AG10803 (cell line): ENCODE results near the gene SLC26A9.

ENCODE experiments used
- DNase-seq: peaks from one replicate; pipeline ENCODE4 v3.0.0; 2010; ENCODE audit warnings: low read depth
- H3K4me3 ChIP-seq: 2 replicates; pipeline ENCODE4 v1.5.1; 2011; ENCODE audit warnings: mild to moderate bottlenecking, low read length, control low read depth
- TF ChIP-seq, protein P1 (sequence below): conservative IDR thresholded peaks from 2 replicates; pipeline ENCODE4 v1.5.1; 2011; ENCODE audit warnings: mild to moderate bottlenecking, low read length, control low read depth, inconsistent platforms

The SLC26A9 gene

GRCh38 chr1:205927676-205928075 lies 15.6 kb downstream of the SLC26A9 start:
- TF ChIP-seq, protein P1, sequence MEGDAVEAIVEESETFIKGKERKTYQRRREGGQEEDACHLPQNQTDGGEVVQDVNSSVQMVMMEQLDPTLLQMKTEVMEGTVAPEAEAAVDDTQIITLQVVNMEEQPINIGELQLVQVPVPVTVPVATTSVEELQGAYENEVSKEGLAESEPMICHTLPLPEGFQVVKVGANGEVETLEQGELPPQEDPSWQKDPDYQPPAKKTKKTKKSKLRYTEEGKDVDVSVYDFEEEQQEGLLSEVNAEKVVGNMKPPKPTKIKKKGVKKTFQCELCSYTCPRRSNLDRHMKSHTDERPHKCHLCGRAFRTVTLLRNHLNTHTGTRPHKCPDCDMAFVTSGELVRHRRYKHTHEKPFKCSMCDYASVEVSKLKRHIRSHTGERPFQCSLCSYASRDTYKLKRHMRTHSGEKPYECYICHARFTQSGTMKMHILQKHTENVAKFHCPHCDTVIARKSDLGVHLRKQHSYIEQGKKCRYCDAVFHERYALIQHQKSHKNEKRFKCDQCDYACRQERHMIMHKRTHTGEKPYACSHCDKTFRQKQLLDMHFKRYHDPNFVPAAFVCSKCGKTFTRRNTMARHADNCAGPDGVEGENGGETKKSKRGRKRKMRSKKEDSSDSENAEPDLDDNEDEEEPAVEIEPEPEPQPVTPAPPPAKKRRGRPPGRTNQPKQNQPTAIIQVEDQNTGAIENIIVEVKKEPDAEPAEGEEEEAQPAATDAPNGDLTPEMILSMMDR, result no peak
- no peak overlapping the region for H3K4me3 ChIP-seq
- DNase-seq, result no peak

DNA sequence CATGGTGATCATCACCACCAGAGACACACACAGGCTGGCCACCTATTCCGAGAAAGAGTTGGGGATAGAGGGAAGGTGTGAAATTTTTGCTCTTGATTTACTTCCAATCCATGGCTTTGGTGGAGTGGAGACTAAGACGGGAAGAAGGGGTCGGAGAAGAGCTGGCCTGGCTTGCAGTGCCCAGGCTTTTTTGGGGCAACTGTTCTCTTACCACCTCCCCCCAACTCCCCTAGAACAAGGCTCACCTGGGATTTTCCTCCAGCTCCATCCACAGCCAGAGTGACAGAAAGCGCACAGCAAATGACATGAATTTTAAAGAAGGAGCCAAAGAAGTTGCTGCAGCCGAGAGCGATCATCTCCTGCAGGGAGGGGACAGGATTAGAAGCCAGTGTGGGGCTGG lies 16.0 kb downstream of the SLC26A9 start:
- TF ChIP-seq, protein P1, result no peak

GRCh38 chr1:205926636-205927035 lies 16.6 kb downstream of the SLC26A9 start:
- no peak overlapping the region for H3K4me3 ChIP-seq
- no peak for DNase-seq
- TF ChIP-seq, protein P1, result no peak

More for the DNA sequence above, 16.0 kb downstream of the SLC26A9 start:
- no peak for DNase-seq
- H3K4me3 ChIP-seq, result no peak overlapping the region

- no peak for DNase-seq
- TF ChIP-seq, protein P1, result no peak
Observed at GRCh38 chr1:205926213-205926612, 17.0 kb downstream of the SLC26A9 start.

GRCh38 chr1:205925736-205926135 lies 17.5 kb downstream of the SLC26A9 start:
- TF ChIP-seq, protein P1, result no peak
- DNase-seq, result peak; percentile 91
- H3K4me3 ChIP-seq, result no peak overlapping the region

More at GRCh38 chr1:205926213-205926612, 17.0 kb downstream of the SLC26A9 start:
- no peak overlapping the region for H3K4me3 ChIP-seq

GRCh38 chr1:205924460-205924790 lies 18.8 kb downstream of the SLC26A9 start:
- no peak for DNase-seq
- no peak overlapping the region for H3K4me3 ChIP-seq
- TF ChIP-seq, protein P1, result no peak

GRCh38 chr1:205923651-205924459 lies 19.4 kb downstream of the SLC26A9 start:
- H3K4me3 ChIP-seq, result no peak overlapping the region
- TF ChIP-seq, protein P1, result no peak
- no peak for DNase-seq
